H1 (cell line): Measurements from ENCODE around the gene OR5L1. TPM values are rescaled to one million over a fixed set of nuclear protein-coding genes. Genes with fewer than 3 reads are reported as not detected.

Experiments
- CTCF ChIA-PET: fragments of 300-600 bp; sonication (Branson Sonifier 250); formaldehyde crosslinking; loops from one replicate; lab custom pipeline; 2021; ENCODE audit not compliant: partially characterized antibody; lab: Charles Lee
- POLR2A ChIA-PET: fragments of 300-600 bp; sonication (Branson Sonifier 250); formaldehyde crosslinking; loops from one replicate; lab custom pipeline; 2021; ENCODE audit warnings: inconsistent platforms; ENCODE audit not compliant: partially characterized antibody; lab: Charles Lee
- DNase-seq, 2 experiments: peaks; one replicate each; pipeline versions ENCODE4 v3.0.0 to v3.0.0-alpha.2; 2010 to 2022; ENCODE audit warnings: low spot score in 2 of 2, low read depth in 1 of 2, mixed read lengths in 1 of 2
- FAIRE-seq: peaks from 2 replicates; lab custom pipeline; 2011; peaks lifted over from hg19 to GRCh38; lab: Jason Lieb, UNC
- H2AFZ ChIP-seq: 2 replicates; pipeline ENCODE4 v1.8.1; 2012; ENCODE audit warnings: low read length, inconsistent platforms
- H2AK5ac ChIP-seq: 2 replicates; pipeline ENCODE4 v1.6.1; 2013; ENCODE audit warnings: low read depth, low read length
- H2BK120ac ChIP-seq: replicated peaks from 2 replicates; pipeline ENCODE3; 2013; ENCODE audit warnings: low read depth, low read length, inconsistent platforms
- H2BK12ac ChIP-seq: 2 replicates; pipeline ENCODE4 v1.6.1; 2013; ENCODE audit warnings: low read depth, low read length
- H2BK15ac ChIP-seq: 2 replicates; pipeline ENCODE4 v1.6.1; 2013; ENCODE audit warnings: low read length
- H2BK20ac ChIP-seq: 2 replicates; pipeline ENCODE4 v1.6.1; 2013; ENCODE audit warnings: low read length
- H2BK5ac ChIP-seq: 2 replicates; pipeline ENCODE4 v1.6.1; 2013; ENCODE audit warnings: low read depth, low read length
- H3K14ac ChIP-seq: 2 replicates; pipeline ENCODE4 v1.6.1; 2013; ENCODE audit warnings: inconsistent platforms; ENCODE audit not compliant: insufficient read length
- H3K18ac ChIP-seq: 2 replicates; pipeline ENCODE4 v1.6.1; 2013; ENCODE audit warnings: low read length; ENCODE audit errors: extremely low read depth
- H3K23ac ChIP-seq: 2 replicates; pipeline ENCODE4 v1.6.1; 2013; ENCODE audit warnings: inconsistent platforms; ENCODE audit not compliant: insufficient read length
- H3K23me2 ChIP-seq: 2 replicates; pipeline ENCODE4 v1.6.1; 2013; ENCODE audit warnings: low read depth, low read length
- H3K27ac ChIP-seq: 2 replicates; pipeline ENCODE4 v1.6.1; 2011; ENCODE audit warnings: low read depth, low read length, inconsistent platforms
- H3K27me3 ChIP-seq, 4 experiments: replicated peaks in 1 of 4; 1 replicate in 1 of 4; 2 replicates in 3 of 4; pipeline versions ENCODE4 v1.6.1 to v1.8.1; 2011 to 2013; ENCODE audit warnings: low read length in 3 of 4, mild to moderate bottlenecking in 3 of 4, inconsistent platforms in 2 of 4, mixed read lengths in 2 of 4, moderate library complexity in 1 of 4; ENCODE audit not compliant: control insufficient read depth in 3 of 4, insufficient read depth in 3 of 4; ENCODE audit errors: extremely low read depth in 1 of 4
- H3K36me3 ChIP-seq, 4 experiments: 2 replicates each; pipeline versions ENCODE4 v1.6.1 to v1.8.1; 2011 to 2013; ENCODE audit warnings: mild to moderate bottlenecking in 4 of 4, low read length in 3 of 4, moderate library complexity in 2 of 4, control low read depth in 1 of 4, inconsistent platforms in 1 of 4; ENCODE audit not compliant: insufficient read depth in 4 of 4, control insufficient read depth in 2 of 4
- H3K4ac ChIP-seq: replicated peaks from 2 replicates; pipeline ENCODE3; 2013; ENCODE audit warnings: low read length, low read depth, mixed read lengths, inconsistent platforms; ENCODE audit not compliant: insufficient read length
- H3K4me1 ChIP-seq, 4 experiments: replicated peaks in 1 of 4; 1 replicate in 1 of 4; 2 replicates in 3 of 4; pipeline versions ENCODE4 v1.6.1 to v1.8.1; 2011 to 2013; ENCODE audit warnings: low read length in 3 of 4, inconsistent platforms in 2 of 4, mixed read lengths in 1 of 4; ENCODE audit not compliant: insufficient read depth in 4 of 4, control insufficient read depth in 3 of 4
- H3K4me2 ChIP-seq, 2 experiments: 2 replicates each; pipeline versions ENCODE4 v1.6.1 to v1.8.1; 2011 to 2013; ENCODE audit warnings: low read depth in 2 of 2, low read length in 2 of 2, control low read depth in 1 of 2, inconsistent platforms in 1 of 2, mild to moderate bottlenecking in 1 of 2; ENCODE audit not compliant: insufficient read depth in 1 of 2
- H3K4me3 ChIP-seq, 4 experiments: fragments of 200-600, 300-600 bp in 1 of 4; sonication (generic), shearing (Covaris generic), sonication (Bioruptor Twin) in 1 of 4; 2 replicates each; pipeline versions ENCODE4 v1.5.1 to v1.8.1; 2011 to 2016; ENCODE audit warnings: low read length in 4 of 4, low read depth in 3 of 4, control low read depth in 2 of 4, inconsistent platforms in 2 of 4, mild to moderate bottlenecking in 2 of 4, mixed read lengths in 1 of 4, moderate library complexity in 1 of 4; ENCODE audit not compliant: insufficient read depth in 2 of 4; ENCODE audit errors: extremely low read depth in 1 of 4
- H3K56ac ChIP-seq: replicated peaks from 2 replicates; pipeline ENCODE3; 2013; ENCODE audit warnings: low read depth, mild to moderate bottlenecking, mixed read lengths, low read length, inconsistent platforms; ENCODE audit not compliant: insufficient read length
- H3K79me1 ChIP-seq: 2 replicates; pipeline ENCODE4 v1.6.1; 2013; ENCODE audit warnings: low read depth, low read length, control low read depth
- H3K79me2 ChIP-seq, 2 experiments: 2 replicates each; pipeline versions ENCODE4 v1.6.1 to v1.8.1; 2012 to 2013; ENCODE audit warnings: low read length in 2 of 2, mild to moderate bottlenecking in 2 of 2, inconsistent platforms in 1 of 2; ENCODE audit not compliant: insufficient read depth in 2 of 2, control insufficient read depth in 1 of 2
- H3K9ac ChIP-seq, 4 experiments: replicated peaks in 1 of 4; 1 replicate in 1 of 4; 2 replicates in 3 of 4; pipeline versions ENCODE4 v1.6.1 to v1.8.1; 2011 to 2013; ENCODE audit warnings: low read depth in 3 of 4, low read length in 3 of 4, control low read depth in 2 of 4, mild to moderate bottlenecking in 2 of 4, moderate library complexity in 2 of 4, inconsistent platforms in 1 of 4; ENCODE audit errors: extremely low read depth in 1 of 4
- H3K9me3 ChIP-seq, 2 experiments: 2 replicates each; pipeline versions ENCODE4 v1.6.1 to v1.8.1; 2012 to 2013; ENCODE audit warnings: mild to moderate bottlenecking in 2 of 2, moderate library complexity in 2 of 2, control low read depth in 1 of 2, inconsistent platforms in 1 of 2, low read depth in 1 of 2, low read length in 1 of 2, mixed read lengths in 1 of 2; ENCODE audit not compliant: insufficient read depth in 2 of 2
- H4K20me1 ChIP-seq, 2 experiments: replicated peaks in 1 of 2; 2 replicates each; pipeline versions ENCODE3 to v1.8.1; 2011 to 2013; ENCODE audit warnings: inconsistent platforms in 2 of 2, low read length in 2 of 2, mild to moderate bottlenecking in 1 of 2; ENCODE audit not compliant: insufficient read depth in 2 of 2, control insufficient read depth in 1 of 2
- H4K5ac ChIP-seq: 2 replicates; pipeline ENCODE4 v1.6.1; 2013; ENCODE audit warnings: low read length, low read depth, mixed read lengths, inconsistent platforms; ENCODE audit not compliant: insufficient read length
- H4K8ac ChIP-seq: 2 replicates; pipeline ENCODE4 v1.8.0; 2013; ENCODE audit warnings: mild to moderate bottlenecking, moderate library complexity, low read length, inconsistent platforms; ENCODE audit not compliant: insufficient read depth; ENCODE audit errors: extremely low read depth
- H4K91ac ChIP-seq: replicated peaks from 2 replicates; pipeline ENCODE3; 2013; ENCODE audit warnings: low read length, mixed read lengths, inconsistent platforms; ENCODE audit not compliant: insufficient read length
- BACH1 ChIP-seq: IDR thresholded peaks from 2 replicates; pipeline ENCODE4 v1.6.1; 2012; ENCODE audit warnings: low read length, improper control_type of control experiment
- BCL11A ChIP-seq, 2 experiments: IDR thresholded peaks; one replicate each; pipeline ENCODE4 v1.6.1; 2011; ENCODE audit warnings: low read depth in 2 of 2, low read length in 2 of 2, mild to moderate bottlenecking in 2 of 2
- GTF2F1 ChIP-seq: IDR thresholded peaks from 2 replicates; pipeline ENCODE4 v1.6.1; 2012; ENCODE audit warnings: low read depth, low read length, improper control_type of control experiment, borderline replicate concordance
- JUN ChIP-seq: IDR thresholded peaks from 2 replicates; pipeline ENCODE4 v1.6.1; 2011; ENCODE audit warnings: low read depth, mild to moderate bottlenecking, improper control_type of control experiment, low read length
- KDM1A ChIP-seq: fragments of 200-600, 300-600 bp; sonication (generic); IDR thresholded peaks from 2 replicates; pipeline ENCODE4 v1.7.1; 2016; ENCODE audit warnings: mild to moderate bottlenecking, low read length, borderline replicate concordance
- KDM4A ChIP-seq: IDR thresholded peaks from one replicate; pipeline ENCODE4 v1.7.1; 2012; ENCODE audit warnings: low read depth, mild to moderate bottlenecking, moderate library complexity, low read length, inconsistent platforms; ENCODE audit not compliant: severe bottlenecking
- MAX ChIP-seq: IDR thresholded peaks from 2 replicates; pipeline ENCODE4 v1.6.1; 2012; ENCODE audit warnings: inconsistent platforms
- NANOG ChIP-seq: IDR thresholded peaks from 2 replicates; pipeline ENCODE4 v1.6.1; 2011; ENCODE audit warnings: low read length, low read depth, mild to moderate bottlenecking, inconsistent platforms; ENCODE audit not compliant: insufficient read depth, poor library complexity, severe bottlenecking
- POLR2AphosphoS5 ChIP-seq: IDR thresholded peaks from 2 replicates; pipeline ENCODE4 v1.6.1; 2011; ENCODE audit warnings: low read depth, low read length
- POU5F1 ChIP-seq: IDR thresholded peaks from 2 replicates; pipeline ENCODE4 v1.6.1; 2011; ENCODE audit warnings: low read depth, mild to moderate bottlenecking, low read length, moderate library complexity
- SIX5 ChIP-seq: IDR thresholded peaks from 2 replicates; pipeline ENCODE4 v1.6.1; 2011; ENCODE audit warnings: mild to moderate bottlenecking, low read depth, low read length
- TAF7 ChIP-seq: optimal IDR thresholded peaks from 2 replicates; pipeline ENCODE3; 2011; ENCODE audit warnings: low read depth, mild to moderate bottlenecking, inconsistent platforms, low read length, moderate library complexity, borderline replicate concordance
- WGBS, 2 experiments: shearing (Covaris generic) in 1 of 2; methylation state at CpG; one replicate each; pipeline versions ENCODE4 v1.1.6 to v1.1.7; 2013 to 2015; ENCODE audit warnings: low lambda C conversion rate in 2 of 2, mixed read lengths in 2 of 2, inconsistent platforms in 1 of 2, low coverage in 1 of 2, missing lambda C conversion rate in 1 of 2; ENCODE audit not compliant: insufficient replicate concordance in 2 of 2, insufficient coverage in 1 of 2, insufficient read length in 1 of 2; ENCODE audit errors: extremely low coverage in 1 of 2, missing lambda C conversion rate in 1 of 2; 5-methylcytosine and 5-hydroxymethylcytosine counted together
- polyA plus RNA-seq, 7 experiments: library from polyadenylated mRNA; depleted of rRNA in 3 of 7; stranded (reverse) in 5 of 7; unstranded in 2 of 7; fragments of >200 nt in 5 of 7; fragments of 200-250 nt in 2 of 7; gene quantifications; 1 replicate in 5 of 7; 2 replicates in 1 of 7; 4 replicates in 1 of 7; pipeline versions ENCODE4 v1.2.1 to v1.2.3, GENCODE V29; 2011 to 2013; ENCODE audit warnings: missing spikeins in 2 of 7, mixed read lengths in 2 of 7
- total RNA-seq: library from RNA; stranded (reverse); fragmentation: NEBNext Ultra II Directional; extraction: Animal tissue kit (Norgen Biotek cat#: 25700); gene quantifications from 2 replicates; pipeline ENCODE4 v1.2.1, GENCODE V29; 2021

OR5L1 gene
- total and polyA plus RNA-seq, 2 of the 8 experiments (the other 6 are each of a cell fraction or from before 2014, with no cell fraction given): not detected

GRCh38 chr11:55819330-55819729, 8.2 kb downstream of the OR5L1 start, which contains the start of gene OR5D18:
Gene OR5D18 (plus strand): TSS chr11:55819630. CDS start chr11:55819630, 0 bp downstream.
- no peak within 1 kb of the TSS for H2BK12ac ChIP-seq
- TF ChIP-seq KDM1A (no peak), BCL11A (IDR thresholded peaks at IDR 0.05; ENCODE audit: low read depth in 2 of 2, low read length in 2 of 2) (no peak), GTF2F1 (no peak), NANOG (no peak), JUN (no peak), KDM4A (no peak), TAF7 (no peak), POLR2AphosphoS5 (no peak), POU5F1 (no peak), SIX5 (no peak), MAX (no peak), BACH1 (no peak)
- TF ChIP-seq, all 59 proteins: peak for 0
- DNase-seq: no peak
- Histone ChIP-seq H4K5ac (no peak within 1 kb of the TSS), H3K4me1 (no peaks in the 10 kb centered on the region), H3K79me1 (no peaks in the 10 kb centered on the region), H4K8ac (no peak within 1 kb of the TSS), H3K4ac (no peak within 1 kb of the TSS), H2AFZ (no peak within 1 kb of the TSS), H2BK20ac (no peak within 1 kb of the TSS), H3K4me2 (no peak within 1 kb of the TSS), H3K9ac (no peak within 1 kb of the TSS), H2BK15ac (no peak within 1 kb of the TSS), H3K36me3 (no peaks in the 10 kb centered on the region), H3K23me2 (no peaks in the 10 kb centered on the region), H2AK5ac (no peak within 1 kb of the TSS), H4K91ac (no peak within 1 kb of the TSS), H3K4me3 (no peak within 1 kb of the TSS), H3K14ac (no peak within 1 kb of the TSS), H3K23ac (no peak within 1 kb of the TSS), H3K27me3 (no peaks in the 10 kb centered on the region), H4K20me1 (no peaks in the 10 kb centered on the region), H3K9me3 (peaks cover 57 to 62% of the 10 kb centered on the region in 2 experiments), H3K79me2 (no peaks in the 10 kb centered on the region), H3K27ac (no peak within 1 kb of the TSS), H2BK120ac (no peak within 1 kb of the TSS), H2BK5ac (no peak within 1 kb of the TSS), H3K18ac (no peak within 1 kb of the TSS), H3K56ac (no peak within 1 kb of the TSS)
- ChIA-PET POLR2A (no interaction called here), CTCF (no interaction called here)
- no peak for FAIRE-seq
- WGBS, 2 experiments: 81% methylated on average over 5 of the region's 5 CpGs; no CpG with 5 or more reads in 1 of the 2 experiments
